ENCODE data around the gene CTSL.
"Not testable (repeated sequence)": the region's sequence is repeated elsewhere in the genome, so short reads cannot be mapped to it uniquely, and the experiment has no call there.

The CTSL gene

GRCh38 chr9:87741891-87742290 is 16.0 kb downstream of the CTSL start:
- H3K4me3 ChIP-seq (ENCODE audit: low read depth, low read length), result no peak overlapping the region
- TF ChIP-seq CTCF (IDR thresholded peaks at IDR 0.05; ENCODE audit: insufficient read depth, low read depth, low read length, missing control alignments), result no peak
- DNase-seq (ENCODE audit: low read depth), result no peak

- no peak for DNase-seq (ENCODE audit: low read depth)
- no peak for TF ChIP-seq CTCF (IDR thresholded peaks at IDR 0.05; ENCODE audit: insufficient read depth, low read depth, low read length, missing control alignments)
- H3K4me3 ChIP-seq (ENCODE audit: low read depth, low read length), result no peak overlapping the region
These were observed 17.0 kb downstream of the CTSL start for GRCh38 chr9:87742813-87743428.

GRCh38 chr9:87744247-87744646 is 18.3 kb downstream of the CTSL start:
- H3K4me3 ChIP-seq (ENCODE audit: low read depth, low read length); DNase-seq (ENCODE audit: low read depth): not testable (repeated sequence)

GRCh38 chr9:87746186-87746585 is 20.3 kb downstream of the CTSL start:
- H3K4me3 ChIP-seq (ENCODE audit: low read depth, low read length), result no peak overlapping the region
- TF ChIP-seq CTCF (IDR thresholded peaks at IDR 0.05; ENCODE audit: insufficient read depth, low read depth, low read length, missing control alignments), result no peak
- DNase-seq (ENCODE audit: low read depth), result no peak

GRCh38 chr9:87748881-87749280 is 23.0 kb downstream of the CTSL start:
- TF ChIP-seq CTCF (IDR thresholded peaks at IDR 0.05; ENCODE audit: insufficient read depth, low read depth, low read length, missing control alignments), result no peak

GRCh38 chr9:87749335-87750035 is 23.6 kb downstream of the CTSL start:
- H3K4me3 ChIP-seq (ENCODE audit: low read depth, low read length), result no peak overlapping the region
- TF ChIP-seq CTCF (IDR thresholded peaks at IDR 0.05; ENCODE audit: insufficient read depth, low read depth, low read length, missing control alignments), result no peak
- no peak for DNase-seq (ENCODE audit: low read depth)

More at GRCh38 chr9:87748881-87749280, 23.0 kb downstream of the CTSL start:
- no peak for DNase-seq (ENCODE audit: low read depth)
- H3K4me3 ChIP-seq (ENCODE audit: low read depth, low read length), result no peak overlapping the region

GRCh38 chr9:87750726-87751125 is 24.8 kb downstream of the CTSL start:
- no peak for DNase-seq (ENCODE audit: low read depth)
- TF ChIP-seq CTCF (IDR thresholded peaks at IDR 0.05; ENCODE audit: insufficient read depth, low read depth, low read length, missing control alignments), result no peak
- no peak overlapping the region for H3K4me3 ChIP-seq (ENCODE audit: low read depth, low read length)

All from GM12865 (cell line).